ENCODE data around the gene TMEM183A. TPM values are rescaled to one million over a fixed set of nuclear protein-coding genes. Genes with fewer than 3 reads are reported as not detected.

TMEM183A gene
- total RNA-seq = 24.0 TPM
- long read RNA-seq, transcript TMEM183A-201 (8 exons, 3,019 nt) = major isoform, 13 of 27 reads
- long read RNA-seq, partial matches to known transcripts = 4 of 27 reads
- long read RNA-seq, other reads (novel, unspliced or antisense) = 10 of 27 reads

GRCh38 chr1:203006948-203007871 lies at the start of gene TMEM183A:
TSS of gene TMEM183A (plus strand) at chr1:203007374. CDS start at chr1:203007466, 92 bp downstream.
- intact Hi-C loops (cut with DNase I) = loop anchor here (5.0 kb wide), 1 partner anchor 40 kb away; the partner anchor contains the start of gene CYB5R1
- DNase-seq (ENCODE audit: missing footprints) (peak; percentile 97), ATAC-seq (peak; percentile 97)

DNA sequence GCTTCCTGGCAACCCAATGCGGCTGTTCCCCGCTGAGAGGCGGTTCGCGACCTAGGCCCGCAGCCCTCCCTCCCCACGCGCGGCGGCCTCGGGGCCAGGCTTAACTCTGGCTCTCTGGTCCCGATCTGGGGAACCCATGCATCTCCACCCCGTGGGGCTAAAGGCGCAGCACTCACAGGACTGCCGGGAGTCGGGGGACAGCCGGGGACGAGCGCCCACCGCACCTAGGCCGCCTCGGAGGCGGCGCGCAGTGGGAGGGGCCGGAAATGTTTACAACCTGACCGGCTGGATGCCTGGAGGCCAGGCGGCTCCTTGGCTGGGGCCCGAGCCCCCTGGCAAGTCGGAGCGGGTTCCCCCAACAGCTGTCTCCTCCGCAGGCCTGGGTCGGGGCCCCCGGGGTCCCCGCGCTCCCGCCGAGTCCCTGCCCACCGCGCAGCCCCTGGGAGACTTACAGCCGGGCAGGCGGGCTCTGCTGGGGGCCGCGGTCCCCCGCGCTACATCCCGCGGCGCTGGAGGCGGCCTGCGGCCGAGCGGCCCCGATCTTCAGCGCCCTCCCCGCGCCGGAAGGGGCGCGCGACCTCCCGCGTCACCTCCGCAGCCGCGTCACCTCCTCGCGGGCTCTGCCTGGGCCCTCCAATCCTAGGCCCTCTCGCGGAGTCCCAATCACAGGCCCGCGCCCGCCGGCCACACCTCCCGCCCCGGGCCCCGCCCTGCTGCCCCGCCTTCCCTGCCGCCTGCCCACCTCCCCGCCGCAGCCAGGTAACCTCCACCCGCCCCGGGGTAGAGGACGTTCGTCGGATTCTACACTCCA lies 49.2 kb upstream of the TMEM183A start, which contains the start of gene ADIPOR1:
Gene ADIPOR1, minus strand, starts transcription at position 580 of the 811 bp plus-strand sequence. CDS start 7,242 bp downstream, outside the sequence.
- ATAC-seq (peak; percentile 98), DNase-seq (ENCODE audit: missing footprints) (peak; percentile 96)
- intact Hi-C loops (cut with DNase I) = no loop called here

- intact Hi-C loops (cut with DNase I) = no loop called here
- no peak for DNase-seq (ENCODE audit: missing footprints)
- no peak for ATAC-seq
These were observed 48.5 kb upstream of the TMEM183A start for GRCh38 chr1:202958544-202959275.

GRCh38 chr1:202959276-202959620 lies 47.9 kb upstream of the TMEM183A start:
- intact Hi-C loops (cut with DNase I) = no loop called here
- ATAC-seq = no peak

DNA sequence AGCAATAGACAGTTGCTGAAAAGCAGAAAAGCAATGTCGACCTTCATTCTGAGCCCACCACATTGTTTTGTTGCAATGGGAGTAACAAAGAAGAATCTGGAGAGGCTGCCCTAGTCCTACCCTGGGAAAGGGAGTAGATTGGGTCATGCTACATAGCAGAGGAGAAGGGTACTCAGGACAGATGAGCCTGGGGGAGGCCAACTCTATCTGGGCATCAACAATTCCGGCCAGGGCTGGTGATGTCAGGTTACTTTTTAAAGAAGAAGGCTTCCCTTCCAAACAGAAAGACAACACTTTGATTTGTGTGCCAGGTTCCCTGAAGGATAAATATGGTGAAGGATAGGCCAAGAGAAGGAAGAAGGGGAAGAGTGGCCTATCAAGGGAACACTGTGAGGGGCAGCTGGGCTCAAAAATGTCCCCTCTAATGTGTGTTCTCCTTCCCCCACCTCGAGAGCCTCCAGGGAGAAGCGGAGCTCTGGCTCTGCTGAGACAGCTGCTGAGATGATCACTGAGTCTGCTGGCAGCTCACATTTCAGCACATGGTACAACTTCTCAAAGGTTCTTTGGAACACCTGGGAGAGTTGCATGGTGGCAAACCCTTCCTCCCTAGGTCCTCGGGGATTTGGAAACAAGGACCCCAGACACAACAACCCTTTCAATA lies 45.8 kb upstream of the TMEM183A start:
- intact Hi-C loops (cut with DNase I) = no loop called here
- ATAC-seq (no peak), DNase-seq (ENCODE audit: missing footprints) (no peak)

More at GRCh38 chr1:202959276-202959620, 47.9 kb upstream of the TMEM183A start:
- no peak for DNase-seq (ENCODE audit: missing footprints)

DNA sequence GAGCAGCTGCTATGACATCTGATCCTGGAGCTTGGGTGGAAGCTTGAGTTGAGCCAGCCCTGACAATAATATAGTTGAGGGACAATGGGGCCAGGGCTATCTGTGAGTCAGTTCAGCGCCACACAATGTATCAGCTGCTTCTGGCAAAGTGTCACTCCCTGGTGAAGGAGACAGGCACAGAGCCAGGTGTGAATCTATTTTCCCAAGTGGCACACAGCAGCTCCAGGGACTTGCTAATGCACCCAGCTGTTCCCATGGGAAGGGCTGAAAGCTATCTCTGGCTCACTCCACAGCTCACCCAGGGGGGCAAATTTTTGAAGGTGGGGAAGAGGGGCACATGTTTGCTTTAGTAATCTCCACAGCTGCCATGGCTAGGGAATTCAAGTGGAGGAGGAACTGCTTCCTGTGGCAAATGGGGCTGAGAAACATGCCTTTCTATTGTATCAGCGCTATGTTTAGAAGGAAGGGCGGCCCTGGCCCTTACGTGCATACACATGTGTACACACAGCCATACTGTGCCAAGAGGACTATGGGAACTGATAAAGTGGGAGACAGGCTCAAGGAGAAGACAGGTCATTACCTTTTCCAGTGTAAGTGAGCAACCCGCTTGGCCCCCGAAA lies 42.3 kb upstream of the TMEM183A start:
- peak; percentile 29 for ATAC-seq
- no peak for DNase-seq (ENCODE audit: missing footprints)
- intact Hi-C loops (cut with DNase I) = loop anchor here (5.0 kb wide), 1 partner anchor 42 kb away; the partner anchor contains the start of gene TMEM183A

DNA sequence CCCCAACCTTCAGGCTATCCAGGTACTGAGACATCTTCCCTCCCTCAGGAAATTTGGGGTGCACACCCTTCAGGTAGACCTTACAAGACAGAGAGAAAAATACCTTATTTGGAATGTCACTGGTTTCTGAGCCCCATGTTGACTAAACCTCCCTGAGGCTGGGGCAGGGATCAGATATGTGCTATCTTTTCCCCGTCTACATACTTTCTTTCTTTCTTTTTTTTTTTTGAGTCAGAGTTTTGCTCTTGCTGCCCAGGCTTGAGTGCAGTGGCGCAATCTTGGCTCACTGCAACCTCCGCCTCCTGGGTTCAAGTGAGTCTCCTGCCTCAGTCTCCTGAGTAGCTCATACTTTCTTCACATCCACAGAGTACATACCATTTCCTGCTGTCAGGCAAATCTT lies 41.8 kb upstream of the TMEM183A start:
- no peak for DNase-seq (ENCODE audit: missing footprints)
- ATAC-seq = no peak
- intact Hi-C loops (cut with DNase I) = loop anchor here (5.0 kb wide), 1 partner anchor 42 kb away; the partner anchor contains the start of gene TMEM183A

GRCh38 chr1:202966006-202966898 lies 40.9 kb upstream of the TMEM183A start:
- intact Hi-C loops (cut with DNase I) = loop anchor here (5.0 kb wide), 1 partner anchor 41 kb away; the partner anchor contains the start of gene TMEM183A
- ATAC-seq = peak; percentile 44
- no peak for DNase-seq (ENCODE audit: missing footprints)

DNA sequence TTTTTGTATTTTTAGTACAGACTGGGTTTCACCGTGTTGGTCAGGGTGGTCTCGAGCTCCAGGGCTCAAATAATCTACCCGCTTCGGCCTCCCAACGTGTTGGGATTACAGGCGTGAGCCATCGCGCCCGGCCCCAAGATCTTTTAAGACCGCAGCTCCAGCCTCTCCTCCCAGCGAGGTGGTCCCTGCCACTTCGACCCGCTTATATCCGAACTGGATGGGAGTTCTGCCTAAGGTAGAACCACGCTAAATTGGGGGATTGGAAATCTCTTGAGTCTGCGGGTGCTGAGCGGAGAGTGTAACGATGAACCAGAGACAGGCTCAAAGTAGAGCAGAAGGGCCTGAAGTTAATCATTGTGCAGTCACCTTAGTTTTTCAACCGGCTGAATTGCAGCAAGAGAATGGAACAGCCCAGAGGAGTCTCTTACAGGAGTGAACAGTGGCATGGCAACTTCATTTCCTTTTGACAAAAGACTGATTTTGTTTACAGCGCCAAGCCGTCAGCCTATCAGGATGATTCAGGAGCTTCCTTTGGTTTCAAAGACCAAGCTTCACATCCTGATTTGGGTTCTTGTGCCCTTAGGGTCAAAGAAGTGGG lies 39.4 kb upstream of the TMEM183A start:
- intact Hi-C loops (cut with DNase I) = loop anchor here (1.0 to 5.0 kb wide), 2 partner anchors 40 to 41 kb away; partner anchors contain the start of gene TMEM183A
- DNase-seq (ENCODE audit: missing footprints) = peak; percentile 58
- ATAC-seq = no peak

DNA sequence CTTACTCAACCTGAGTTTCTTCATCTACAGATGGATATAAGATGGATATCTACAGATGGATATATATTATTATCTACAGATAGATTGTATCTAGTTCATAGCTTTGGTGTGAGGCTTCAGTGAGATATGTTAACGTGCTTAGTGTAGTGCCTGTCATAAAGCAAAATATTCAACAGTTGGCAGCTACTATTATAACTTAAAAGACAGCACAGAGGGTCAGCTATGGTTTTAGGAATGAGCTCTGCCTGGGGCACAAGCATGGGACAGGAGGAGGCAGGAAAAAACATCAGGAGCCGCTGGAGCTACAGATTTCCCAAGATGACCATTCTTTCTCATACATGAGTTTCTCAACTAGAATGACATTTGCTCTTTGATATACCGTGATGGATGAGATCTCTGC lies 38.8 kb upstream of the TMEM183A start:
- ATAC-seq (no peak), DNase-seq (ENCODE audit: missing footprints) (no peak)
- intact Hi-C loops (cut with DNase I) = loop anchor here (5.0 kb wide), 1 partner anchor 39 kb away; the partner anchor contains the start of gene TMEM183A

- DNase-seq (ENCODE audit: missing footprints) (no peak), ATAC-seq (peak; percentile 58)
- intact Hi-C loops (cut with DNase I) = loop anchor here (5.0 kb wide), 1 partner anchor 38 kb away; the partner anchor contains the start of gene TMEM183A
These were observed 38.3 kb upstream of the TMEM183A start for GRCh38 chr1:202968895-202969295.

DNA sequence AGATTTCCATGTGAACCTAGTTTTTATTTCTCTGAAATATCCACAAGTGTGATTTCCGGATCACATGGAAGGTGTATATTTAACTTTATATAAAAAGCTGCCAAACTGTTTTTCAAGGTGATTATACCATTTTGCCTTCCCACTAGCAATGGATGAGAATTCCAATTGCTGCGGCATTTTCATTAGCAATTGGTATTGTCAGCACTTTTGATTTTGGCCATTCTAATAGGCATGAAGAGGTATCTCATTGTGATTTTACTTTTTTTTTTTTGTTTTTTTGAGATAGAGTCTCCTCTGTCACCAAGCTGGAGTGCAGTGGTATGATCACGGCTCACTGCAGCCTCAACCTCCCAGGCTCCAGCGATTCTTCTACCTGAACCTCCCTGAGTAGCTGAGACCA lies 35.1 kb upstream of the TMEM183A start:
- DNase-seq (ENCODE audit: missing footprints) (no peak), ATAC-seq (no peak)
- intact Hi-C loops (cut with DNase I) = no loop called here

GRCh38 chr1:202974856-202975255 lies 32.3 kb upstream of the TMEM183A start:
- DNase-seq (ENCODE audit: missing footprints) (no peak), ATAC-seq (no peak)
- intact Hi-C loops (cut with DNase I) = no loop called here

DNA sequence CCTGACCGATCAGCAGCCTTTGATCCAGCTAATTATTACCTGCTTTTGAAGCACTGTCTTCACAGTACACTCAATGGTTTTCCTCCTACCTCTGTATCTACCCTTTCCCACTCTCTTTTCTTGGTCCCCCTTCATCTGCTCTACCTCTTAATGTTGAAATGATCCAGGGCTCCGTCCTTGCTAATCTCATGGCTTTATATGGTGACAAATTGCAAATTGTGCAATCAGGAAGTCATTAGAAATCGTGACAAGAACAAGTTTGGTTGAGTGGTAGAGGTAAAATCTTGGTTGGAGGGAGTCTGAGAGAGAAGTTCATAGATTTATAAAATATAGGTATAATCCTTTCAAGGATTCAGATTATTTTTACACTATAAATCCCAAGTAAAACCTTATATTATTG lies 30.5 kb upstream of the TMEM183A start:
- no peak for ATAC-seq
- intact Hi-C loops (cut with DNase I) = no loop called here

GRCh38 chr1:202979459-202979858 lies 27.7 kb upstream of the TMEM183A start:
- ATAC-seq = no peak

More for the DNA sequence above, 30.5 kb upstream of the TMEM183A start:
- no peak for DNase-seq (ENCODE audit: missing footprints)

DNA sequence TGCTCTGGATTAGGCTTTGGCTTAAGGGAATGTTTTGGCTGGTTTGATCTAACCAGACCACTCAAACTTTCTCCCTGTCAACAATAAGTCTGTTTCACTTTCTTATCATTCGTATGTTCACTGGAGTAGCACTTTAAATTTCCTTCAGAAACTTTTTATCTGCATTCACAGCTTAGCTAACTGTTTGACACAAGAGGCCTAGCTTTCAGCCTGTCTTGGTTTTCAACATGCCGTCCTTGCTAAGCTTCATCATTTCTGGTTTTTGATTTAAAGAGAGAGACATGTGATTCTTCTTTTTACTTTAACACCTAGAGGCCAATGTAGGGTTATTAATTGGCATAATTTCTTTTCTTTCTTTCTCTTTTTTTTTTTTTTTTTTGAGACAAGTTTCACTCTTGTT lies 25.2 kb upstream of the TMEM183A start:
- intact Hi-C loops (cut with DNase I) = no loop called here
- ATAC-seq = no peak

More at GRCh38 chr1:202979459-202979858, 27.7 kb upstream of the TMEM183A start:
- DNase-seq (ENCODE audit: missing footprints) = no peak
- intact Hi-C loops (cut with DNase I) = no loop called here

More for the DNA sequence above, 25.2 kb upstream of the TMEM183A start:
- no peak for DNase-seq (ENCODE audit: missing footprints)
